Embryonic facial prominence (tissue), 1 donor: ENCODE results near the gene CAMK2D.
"Not testable (repeated sequence)": the region's sequence is repeated elsewhere in the genome, so short reads cannot be mapped to it uniquely, and the experiment has no call there.

Source experiments
- DNase-seq: peaks from one replicate; pipeline ENCODE4 v3.0.0-alpha.2; 2016; ENCODE audit errors: extremely low spot score

Gene CAMK2D

GRCh38 chr4:113761620-113762185 lies at the start of gene CAMK2D:
Gene CAMK2D (minus strand): TSS chr4:113761738. CDS start chr4:113761068, 670 bp downstream.
- DNase-seq = peak; percentile 92

GRCh38 chr4:113810906-113811305 lies 49.4 kb upstream of the CAMK2D start:
- no peak for DNase-seq

GRCh38 chr4:113809311-113809710 lies 47.8 kb upstream of the CAMK2D start:
- no peak for DNase-seq

GRCh38 chr4:113806850-113807249 lies 45.3 kb upstream of the CAMK2D start:
- no peak for DNase-seq

- no peak for DNase-seq
Measured at GRCh38 chr4:113801882-113802281, 40.3 kb upstream of the CAMK2D start.

GRCh38 chr4:113796381-113796780 lies 34.8 kb upstream of the CAMK2D start:
- DNase-seq = not testable (repeated sequence)

GRCh38 chr4:113790478-113790877 lies 28.9 kb upstream of the CAMK2D start:
- DNase-seq = no peak

GRCh38 chr4:113788888-113789287 lies 27.4 kb upstream of the CAMK2D start:
- no peak for DNase-seq

- DNase-seq = no peak
Measured at GRCh38 chr4:113785781-113786180, 24.2 kb upstream of the CAMK2D start.

- no peak for DNase-seq
Measured at GRCh38 chr4:113784497-113785250, 23.1 kb upstream of the CAMK2D start.

- DNase-seq = no peak
Measured at GRCh38 chr4:113783701-113784100, 22.2 kb upstream of the CAMK2D start.

GRCh38 chr4:113783289-113783688 lies 21.8 kb upstream of the CAMK2D start:
- DNase-seq = no peak

- DNase-seq = no peak
Measured at GRCh38 chr4:113781439-113782040, 20.0 kb upstream of the CAMK2D start.

GRCh38 chr4:113776679-113777078 lies 15.1 kb upstream of the CAMK2D start:
- DNase-seq = no peak

- no peak for DNase-seq
Measured at GRCh38 chr4:113776016-113776415, 14.5 kb upstream of the CAMK2D start.

- DNase-seq = no peak
Measured at GRCh38 chr4:113773756-113774155, 12.2 kb upstream of the CAMK2D start.

GRCh38 chr4:113773014-113773413 lies 11.5 kb upstream of the CAMK2D start:
- DNase-seq = no peak

GRCh38 chr4:113772319-113772718 lies 10.8 kb upstream of the CAMK2D start:
- no peak for DNase-seq

GRCh38 chr4:113769744-113770143 lies 8.2 kb upstream of the CAMK2D start:
- DNase-seq = no peak

- no peak for DNase-seq
Measured at GRCh38 chr4:113768952-113769351, 7.4 kb upstream of the CAMK2D start.

- DNase-seq = no peak
Measured at GRCh38 chr4:113766882-113767281, 5.3 kb upstream of the CAMK2D start.

GRCh38 chr4:113764720-113765264 lies 3.3 kb upstream of the CAMK2D start:
- DNase-seq = no peak

GRCh38 chr4:113763923-113764322 lies 2.4 kb upstream of the CAMK2D start:
- not testable (repeated sequence) for DNase-seq
